HPDE6-E6E7 (cell line): Measurements from ENCODE around the gene GRID2.
"Not testable (repeated sequence)": the region's sequence is repeated elsewhere in the genome, so short reads cannot be mapped to it uniquely, and the experiment has no call there.

ENCODE experiments used
- DNase-seq: peaks from one replicate; pipeline ENCODE4 v3.0.0; 2011; ENCODE audit warnings: missing footprints; ENCODE audit errors: extremely low spot score

Gene GRID2

DNA sequence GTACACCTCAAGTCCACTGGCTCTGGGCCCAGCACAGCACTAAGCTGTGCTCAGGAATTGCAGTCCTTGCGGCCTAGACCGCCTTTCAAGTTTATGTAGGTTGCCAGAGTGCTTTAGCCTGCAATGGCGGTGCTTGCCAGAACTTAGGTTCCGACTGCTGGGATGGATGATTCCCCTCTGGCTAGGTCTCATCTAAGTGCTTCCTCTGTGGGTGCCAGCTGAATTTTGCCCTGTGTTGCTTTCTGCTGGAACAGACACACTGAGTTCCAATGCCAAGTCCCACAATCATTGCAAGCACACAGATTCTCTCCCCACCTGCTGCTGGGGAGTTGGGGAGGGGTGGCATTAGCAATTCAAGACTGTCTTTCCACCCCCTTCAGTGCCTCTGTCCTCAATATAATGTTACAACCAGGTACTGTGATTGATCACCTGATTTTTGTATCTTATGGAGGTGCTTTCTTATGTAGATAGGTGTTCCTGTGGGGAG is 129.5 kb downstream of the GRID2 start:
- no peak for DNase-seq

DNA sequence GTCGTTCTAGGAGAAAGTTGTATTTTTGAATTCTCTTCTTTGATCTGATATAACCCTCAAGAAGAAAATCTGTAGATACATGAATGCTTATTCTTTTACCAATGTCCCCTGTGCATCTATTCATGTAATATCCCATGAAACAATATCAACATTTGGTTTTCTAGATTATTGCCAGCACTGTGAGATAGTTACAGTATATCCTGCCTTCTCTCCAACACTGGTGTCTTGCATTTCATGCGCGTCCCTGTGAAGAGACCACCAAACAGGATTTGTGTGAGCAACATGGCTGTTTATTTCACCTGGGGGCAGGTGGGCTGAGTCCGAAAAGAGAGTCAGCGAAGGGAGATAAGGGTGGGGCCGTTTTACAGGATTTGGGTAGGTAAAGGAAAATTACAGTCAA is 135.0 kb downstream of the GRID2 start:
- DNase-seq: not testable (repeated sequence)

DNA sequence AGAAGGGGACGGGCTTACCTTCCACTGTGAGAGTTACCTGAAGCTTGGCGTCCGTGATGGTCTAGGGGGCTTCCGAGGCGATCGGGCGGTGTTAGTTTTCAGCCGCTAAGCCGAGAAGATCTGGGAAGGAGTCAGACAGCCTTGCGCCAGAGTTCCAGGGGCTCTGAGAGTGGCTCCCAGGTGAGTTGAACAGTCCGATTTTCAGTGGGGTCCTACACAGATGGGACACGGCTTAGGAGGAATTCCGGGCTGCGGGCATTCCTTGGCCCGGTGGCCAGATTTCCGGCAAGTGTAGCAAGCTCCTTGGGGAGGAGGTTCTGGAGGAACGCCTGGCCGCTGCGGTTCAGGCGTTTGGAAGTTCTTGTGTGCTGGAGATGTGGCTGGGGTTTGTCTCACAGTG is 138.4 kb downstream of the GRID2 start:
- DNase-seq: not testable (repeated sequence)

DNA sequence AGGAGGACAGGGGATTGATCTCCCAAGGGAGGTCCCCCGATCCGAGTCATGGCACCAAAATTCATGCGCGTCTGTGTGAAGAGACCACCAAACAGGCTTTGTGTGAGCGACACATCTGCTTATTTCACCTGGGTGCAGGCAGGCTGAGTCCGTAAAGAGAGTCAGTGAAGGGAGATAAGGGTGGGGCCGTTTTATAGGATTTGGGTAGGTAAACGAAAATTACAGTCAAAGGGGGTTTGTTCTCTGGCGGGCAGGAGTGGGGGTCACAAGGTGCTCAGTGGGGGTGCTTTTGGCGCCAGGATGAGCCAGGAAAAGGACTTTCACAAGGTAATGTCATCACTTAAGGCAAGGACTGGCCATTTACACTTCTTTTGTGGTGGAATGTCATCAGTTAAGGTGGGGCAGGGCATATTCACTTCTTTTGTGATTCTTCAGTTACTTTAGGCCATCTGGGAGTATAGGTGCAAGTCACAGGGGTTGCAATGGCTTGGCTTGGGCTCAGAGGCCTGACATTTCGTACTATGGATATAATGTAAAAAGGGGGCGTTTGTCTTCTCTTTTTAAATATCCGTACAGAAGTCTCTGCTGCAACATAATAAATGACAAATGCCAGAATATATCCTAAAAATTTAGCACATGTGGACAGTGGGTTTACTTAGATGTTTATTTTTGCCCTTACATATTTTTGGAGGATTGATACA is 140.5 kb downstream of the GRID2 start:
- not testable (repeated sequence) for DNase-seq

DNA sequence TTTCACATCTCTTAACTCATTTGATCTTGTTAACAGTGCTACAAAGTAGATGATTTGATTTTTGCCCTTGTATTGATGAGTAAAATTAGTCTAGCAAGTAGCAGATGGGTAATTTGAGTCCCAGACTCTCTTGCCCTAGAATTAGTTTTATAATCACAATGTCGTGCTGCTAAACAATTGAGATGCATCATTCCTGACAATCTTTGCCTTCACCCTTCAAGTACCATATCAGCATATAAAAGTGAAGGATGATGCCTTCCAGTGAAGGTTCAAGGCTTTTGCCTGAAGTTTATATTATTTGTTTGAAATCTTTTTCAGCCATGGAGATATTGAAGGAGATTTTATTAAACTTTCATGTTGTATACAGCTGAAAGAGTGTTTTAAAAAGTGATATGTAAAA is 141.4 kb downstream of the GRID2 start:
- DNase-seq: no peak

DNA sequence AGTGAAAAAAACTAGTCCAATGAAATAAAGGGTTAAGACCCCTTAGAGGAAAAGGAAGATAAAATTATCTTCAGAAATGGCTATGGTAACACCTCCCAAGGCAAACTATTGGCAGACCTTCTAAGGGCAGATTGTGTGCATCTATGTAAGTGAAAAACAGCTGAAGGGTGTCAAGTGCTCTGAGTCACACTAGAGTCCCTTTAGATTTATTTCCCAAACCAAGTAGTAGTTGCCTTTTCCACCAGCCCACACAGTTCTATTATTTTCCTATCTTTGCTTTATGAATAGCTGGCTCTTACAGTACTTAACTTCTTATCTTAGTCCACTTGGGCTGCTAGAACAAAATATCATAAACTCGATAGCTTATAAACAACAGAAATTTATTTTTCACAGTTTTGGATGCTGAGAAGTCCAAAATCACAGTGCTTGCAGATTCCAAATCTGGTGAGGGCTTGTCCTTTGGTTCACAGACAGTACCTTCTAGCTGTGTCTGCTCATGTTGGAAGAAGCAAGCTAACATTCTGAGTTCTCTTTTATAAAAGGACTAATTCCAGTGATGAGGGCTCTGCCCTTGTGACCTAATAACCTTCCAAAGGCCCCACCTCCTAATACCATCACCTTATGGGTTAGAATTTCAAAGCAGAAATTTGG is 143.6 kb downstream of the GRID2 start:
- no peak for DNase-seq

DNA sequence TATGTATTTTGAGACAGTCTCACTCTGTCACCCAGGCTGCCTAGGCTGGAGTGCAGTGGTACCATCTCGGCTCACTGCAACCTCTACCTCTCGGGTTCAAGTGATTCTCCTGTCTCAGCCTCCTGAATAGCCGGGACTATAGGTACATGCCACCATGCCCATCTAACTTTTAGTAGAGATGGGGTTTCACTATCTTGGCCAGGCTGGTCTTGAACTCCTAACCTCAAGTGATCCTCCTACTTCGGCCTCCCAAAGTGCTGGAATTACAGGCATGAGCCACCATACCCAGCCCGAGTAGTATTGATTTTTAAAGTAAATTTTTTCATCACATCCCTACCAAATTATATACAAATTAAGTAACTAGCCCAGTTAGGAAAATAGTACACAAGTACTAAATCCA is 144.4 kb downstream of the GRID2 start:
- DNase-seq: not testable (repeated sequence)

DNA sequence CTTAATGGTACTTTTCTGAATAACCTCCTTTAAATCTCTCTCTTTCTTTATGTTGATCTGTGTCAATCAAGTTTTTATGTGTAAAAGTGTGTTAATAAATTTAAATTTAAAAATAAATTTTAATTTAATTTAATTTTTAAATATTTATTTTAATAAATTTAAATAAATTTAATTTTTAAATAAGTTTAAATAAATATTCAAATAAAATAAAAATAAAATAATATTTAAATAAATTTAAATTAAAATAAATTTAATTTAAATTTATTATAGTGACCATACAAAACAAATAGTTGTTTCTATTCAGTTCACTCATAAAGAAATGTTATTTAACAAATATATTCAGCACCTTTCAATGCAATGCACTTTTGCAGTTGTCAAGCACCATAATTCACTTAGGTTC is 146.9 kb downstream of the GRID2 start:
- no peak for DNase-seq

DNA sequence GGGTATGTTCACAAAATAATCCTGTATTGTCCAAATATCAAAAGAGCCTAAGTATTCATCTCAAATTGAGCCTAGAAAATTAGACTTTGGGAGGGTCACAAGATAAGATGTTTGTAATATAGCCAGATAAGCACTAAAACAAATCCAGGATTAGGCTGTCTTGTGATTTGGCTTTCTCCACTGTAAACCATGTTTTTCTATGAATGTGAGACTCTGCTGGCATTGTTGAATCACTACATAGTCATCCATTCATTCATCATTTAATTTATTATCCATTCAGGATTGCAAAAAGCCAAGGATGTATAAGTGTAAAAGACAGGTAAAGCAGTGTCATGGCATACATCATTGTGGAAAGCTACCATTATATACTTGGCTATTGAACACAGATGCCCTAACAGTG is 148.0 kb downstream of the GRID2 start:
- DNase-seq: no peak

DNA sequence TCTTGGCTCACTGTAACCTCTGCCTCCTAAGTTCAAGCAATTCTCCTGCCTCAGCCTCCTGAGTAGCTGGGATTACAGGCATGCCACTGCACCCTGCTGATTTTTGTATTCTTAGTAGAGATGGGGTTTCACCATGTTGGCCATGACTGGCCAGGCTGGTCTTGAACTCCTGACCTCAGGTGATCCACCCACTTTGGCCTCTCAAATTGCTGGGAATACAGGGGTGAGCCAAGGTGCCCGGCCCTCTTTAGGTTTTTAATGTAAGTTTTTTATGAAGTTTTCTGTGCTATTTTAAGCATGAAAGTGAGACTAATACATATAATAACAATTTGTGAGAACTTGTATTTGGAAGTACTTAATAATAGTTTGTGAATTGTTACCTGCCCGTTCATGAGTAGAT is 148.6 kb downstream of the GRID2 start:
- DNase-seq: not testable (repeated sequence)

DNA sequence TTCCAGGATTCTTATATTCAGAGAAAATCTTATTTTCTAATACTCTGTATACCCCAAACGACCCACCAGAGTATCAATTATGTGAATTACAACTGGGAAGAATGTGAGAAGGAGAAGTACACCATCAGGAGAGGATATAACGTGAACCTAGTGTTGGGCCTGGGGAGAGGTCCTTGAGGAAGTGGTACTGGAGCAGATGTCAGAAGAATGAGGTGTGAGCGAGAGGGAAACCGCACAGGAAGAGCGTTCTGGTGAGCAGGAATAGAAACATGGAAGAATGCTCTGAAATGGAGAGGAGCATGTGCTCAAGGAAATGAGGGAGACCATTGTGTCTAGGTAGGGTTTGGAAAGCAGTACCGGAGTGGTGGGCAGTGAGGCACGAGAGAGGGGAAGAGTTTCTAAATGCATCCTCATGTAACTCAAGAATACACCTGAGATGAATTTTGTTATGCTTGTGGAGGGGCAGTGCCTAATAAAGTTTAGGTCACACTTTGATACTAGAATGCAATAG is 151.6 kb downstream of the GRID2 start:
- no peak for DNase-seq

DNA sequence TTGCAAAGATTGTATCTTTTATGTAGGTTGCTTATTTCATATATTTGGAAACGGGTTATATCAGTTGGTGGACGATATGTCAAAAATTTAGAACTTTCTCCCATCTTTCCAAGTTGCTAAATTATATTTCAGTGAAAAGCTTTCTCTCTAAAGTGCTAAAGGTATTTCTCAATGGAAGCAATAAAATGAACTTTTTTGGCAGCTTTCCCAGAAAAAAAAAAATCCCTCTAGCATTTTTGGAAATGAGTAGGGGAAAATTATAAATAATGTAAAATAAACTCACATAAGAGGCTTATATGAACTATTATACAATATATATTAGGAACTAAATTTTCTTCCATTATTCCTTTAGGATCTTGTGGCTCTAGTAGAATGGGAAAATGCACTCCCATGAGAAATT is 152.2 kb downstream of the GRID2 start:
- DNase-seq: no peak

DNA sequence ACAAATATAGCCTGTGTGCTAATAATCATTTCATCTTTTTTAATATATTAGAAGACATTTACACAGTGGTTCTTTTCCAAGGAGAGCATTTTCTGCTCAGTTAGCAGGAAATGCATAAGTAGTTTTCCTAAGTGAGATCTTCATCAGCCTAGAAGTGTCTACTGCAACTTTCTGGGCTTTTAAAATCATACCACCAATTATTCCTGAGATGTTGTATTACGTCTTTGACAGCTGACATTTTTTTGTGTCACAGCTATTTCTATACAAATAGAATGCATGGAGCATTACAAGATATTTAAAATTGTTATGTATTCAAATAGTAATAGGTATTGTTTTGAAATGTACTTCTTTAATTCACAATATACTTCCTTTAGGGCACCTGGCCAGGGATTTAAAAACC is 158.0 kb downstream of the GRID2 start:
- no peak for DNase-seq

DNA sequence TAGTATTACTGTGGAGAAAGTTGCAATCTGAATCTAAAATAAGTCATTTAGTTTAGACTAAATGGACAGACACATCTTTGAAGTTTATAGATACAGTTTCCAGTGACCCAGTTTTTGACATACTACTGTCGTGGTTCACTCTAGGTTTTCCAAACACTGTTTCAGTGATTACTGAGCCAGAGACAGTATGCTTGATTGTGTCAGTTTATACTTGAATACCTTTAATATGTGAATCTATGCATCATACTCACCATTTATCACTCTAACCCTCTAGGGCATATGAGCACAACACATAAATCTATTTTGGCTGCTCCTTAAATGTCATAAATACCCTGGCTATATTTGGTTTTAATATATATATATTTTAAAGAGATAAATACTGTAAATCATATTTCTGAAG is 173.5 kb downstream of the GRID2 start:
- no peak for DNase-seq

DNA sequence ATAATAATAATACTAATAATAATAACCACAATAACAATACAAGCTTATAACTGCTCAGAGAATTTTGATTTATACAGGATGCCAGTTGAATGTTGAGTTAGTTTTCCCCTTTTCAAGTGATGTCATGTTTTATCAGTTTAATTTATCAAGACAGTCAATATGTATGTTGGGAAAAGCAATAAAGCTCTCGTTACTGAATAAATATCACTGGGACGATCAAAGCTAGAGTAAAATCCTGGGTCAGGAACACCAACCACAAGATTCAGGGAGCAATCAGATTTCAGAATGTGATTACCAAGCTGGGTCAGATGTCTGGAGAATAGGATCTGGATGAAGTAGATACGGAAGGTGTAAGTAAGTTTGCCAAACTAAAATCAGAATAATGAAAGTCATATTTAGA is 179.6 kb downstream of the GRID2 start:
- DNase-seq: no peak

DNA sequence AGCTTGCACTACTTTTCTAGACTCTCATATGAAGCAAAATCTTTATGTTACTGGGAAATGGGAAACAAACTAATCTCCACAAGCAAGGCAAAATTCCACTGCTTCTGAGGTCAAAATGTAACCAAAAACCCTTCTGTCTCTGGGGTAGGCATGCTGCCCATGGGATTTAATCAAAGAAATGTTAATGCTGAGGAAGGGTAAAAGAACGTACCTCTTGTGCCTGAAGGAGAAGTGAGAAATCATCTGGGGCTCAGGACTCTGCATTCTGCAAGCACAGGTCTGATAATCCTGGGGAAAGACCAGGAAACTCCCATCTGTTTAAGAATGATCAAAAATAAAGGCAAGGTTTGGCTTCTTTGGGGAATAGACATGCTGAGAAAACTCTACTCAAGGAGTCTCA is 184.7 kb downstream of the GRID2 start:
- DNase-seq: no peak

DNA sequence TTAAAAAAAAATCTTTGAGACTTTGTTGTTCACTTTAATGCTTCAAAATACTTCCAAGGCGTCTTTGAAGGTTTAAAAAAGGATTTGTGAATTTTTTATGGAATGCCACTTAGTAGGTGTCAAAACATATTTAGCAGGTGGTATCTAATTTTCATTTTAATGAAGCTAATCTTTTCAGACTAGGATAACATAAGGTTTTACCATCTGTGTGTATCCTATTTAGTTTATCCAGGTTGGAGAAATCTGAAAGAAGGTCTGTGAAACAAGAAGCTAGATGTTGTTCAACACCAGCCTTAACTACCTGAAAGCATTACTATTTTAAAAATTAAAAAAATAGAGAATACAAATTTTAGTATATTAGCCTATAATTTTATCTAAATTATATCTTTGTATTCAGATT is 193.4 kb downstream of the GRID2 start:
- DNase-seq: no peak

DNA sequence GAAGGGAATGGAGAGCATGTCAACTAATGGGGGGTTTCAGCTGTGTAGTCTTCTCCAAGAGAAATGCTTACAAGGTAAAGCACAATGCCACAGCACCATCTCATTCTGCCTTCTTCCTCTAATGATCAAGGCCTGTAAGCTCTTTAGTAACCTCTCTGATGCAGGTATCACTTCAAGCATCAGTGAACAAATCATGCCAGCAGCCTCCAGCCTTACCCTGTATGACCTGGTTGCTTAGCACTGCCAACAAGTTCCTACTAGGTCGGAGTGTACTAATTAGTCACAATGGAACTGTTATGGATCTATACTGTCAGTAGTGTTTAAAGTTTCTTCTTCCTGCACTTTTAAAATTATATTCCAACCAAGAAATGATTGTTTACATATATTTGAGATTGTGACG is 197.7 kb downstream of the GRID2 start:
- peak; percentile 2 for DNase-seq

DNA sequence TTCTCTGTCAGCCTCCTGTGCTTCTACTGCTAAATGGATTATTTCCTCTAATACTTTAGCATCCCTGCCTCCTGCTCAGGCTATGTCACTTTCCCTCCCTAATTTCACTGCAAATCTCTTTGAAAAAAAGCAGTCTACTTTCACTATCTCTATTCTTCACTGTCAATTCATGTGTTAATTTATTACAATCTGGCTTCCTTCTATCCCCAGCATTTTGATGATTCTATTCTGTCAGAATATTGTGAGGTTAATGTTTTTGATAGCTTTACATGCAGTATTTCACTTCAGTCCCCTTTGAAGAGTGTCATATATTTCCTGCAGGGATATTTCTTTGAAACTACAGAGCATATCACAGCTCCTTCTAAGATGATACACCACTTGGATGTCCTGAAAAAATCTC is 203.2 kb downstream of the GRID2 start:
- no peak for DNase-seq

DNA sequence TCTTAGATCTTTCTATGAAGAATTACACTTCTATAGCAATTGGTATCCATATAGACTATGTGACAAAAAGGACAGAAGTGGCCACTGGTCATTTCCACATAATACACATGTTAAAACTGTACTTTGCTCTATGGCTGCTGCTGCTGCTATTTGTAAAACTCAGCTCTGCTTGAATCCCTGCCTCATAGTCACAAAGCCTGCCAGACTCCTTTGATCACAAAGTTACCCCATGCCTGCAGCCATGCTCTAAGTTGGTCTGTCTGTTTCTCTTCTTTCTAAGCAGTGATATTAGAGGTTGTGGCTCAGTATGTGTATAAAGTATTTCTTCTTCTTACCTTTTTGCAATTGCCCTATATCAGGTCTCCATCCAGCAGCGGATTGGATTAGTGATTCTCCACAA is 210.9 kb downstream of the GRID2 start:
- DNase-seq: no peak

DNA sequence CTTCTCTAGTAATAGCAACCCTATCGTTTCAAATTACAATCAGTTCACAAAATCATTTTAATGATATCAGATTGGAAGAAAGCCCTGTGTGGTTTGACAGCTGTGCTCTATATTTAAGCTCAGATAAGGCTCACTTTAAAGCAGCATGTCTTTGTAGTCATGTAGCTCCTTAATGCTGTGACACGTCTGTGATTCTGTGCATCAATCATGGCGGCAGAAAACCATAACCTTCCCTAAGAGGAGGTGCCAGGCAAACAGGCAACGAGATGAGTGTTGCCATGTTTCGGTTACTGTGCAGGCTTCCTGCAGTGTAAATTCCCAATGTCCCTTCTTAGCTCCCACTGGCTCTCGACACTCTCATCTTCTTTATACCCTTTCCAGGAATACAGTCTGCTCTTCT is 212.7 kb downstream of the GRID2 start:
- DNase-seq: no peak

DNA sequence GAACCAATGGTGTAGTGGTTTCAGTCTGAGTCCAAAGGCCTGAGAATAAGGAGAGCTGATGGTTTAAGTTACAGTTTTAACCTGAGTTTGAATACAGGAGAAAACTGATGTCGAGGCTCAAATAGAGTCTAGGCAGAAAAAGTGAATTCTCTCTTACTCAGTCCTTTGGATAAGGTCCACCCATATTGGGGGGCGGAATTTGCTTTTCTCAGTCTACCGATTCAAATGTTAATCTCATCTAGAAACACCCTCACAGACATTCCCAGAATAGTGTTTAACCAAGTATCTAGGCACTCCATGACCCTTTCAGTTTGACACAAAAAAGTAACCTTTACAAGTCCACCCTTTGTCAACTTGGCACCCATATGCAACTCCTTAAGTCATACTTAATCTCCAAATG is 216.0 kb downstream of the GRID2 start:
- no peak for DNase-seq

DNA sequence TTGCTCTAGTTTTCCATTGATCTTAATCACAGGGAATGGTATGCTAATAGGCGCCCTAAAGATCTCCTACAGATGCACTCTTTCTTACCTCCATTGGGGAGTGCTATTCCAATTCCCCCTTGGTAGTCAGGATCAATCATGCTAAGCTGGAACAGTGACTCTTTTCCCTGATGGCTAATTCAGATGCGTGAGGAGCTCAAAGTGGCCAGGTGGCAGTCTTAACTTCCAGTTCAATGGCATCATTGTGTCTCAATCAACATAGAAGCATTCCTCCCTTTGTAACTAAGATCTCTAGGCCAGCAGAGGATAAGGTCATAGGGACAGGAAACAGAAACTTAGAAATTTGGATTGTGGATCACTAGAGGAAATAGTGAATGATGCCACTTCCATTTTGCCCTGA is 216.8 kb downstream of the GRID2 start:
- DNase-seq: no peak
